ACC112 (cell line): ENCODE measurements around the gene SLC38A5.
"Not testable (repeated sequence)": the region's sequence is repeated elsewhere in the genome, so short reads cannot be mapped to it uniquely, and the experiment has no call there.

Experiments used
- H2AFZ ChIP-seq: fragments of 200-600 bp; sonication (generic); one replicate; pipeline ENCODE4 v1.6.0; 2017; ENCODE audit warnings: antibody characterized with exemption, low read length; ENCODE audit not compliant: unreplicated experiment
- H3K27ac ChIP-seq: fragments of 200-600 bp; sonication (generic); 2 replicates; pipeline ENCODE4 v1.5.1; 2014; ENCODE audit warnings: low read depth, mild to moderate bottlenecking, antibody characterized with exemption, low read length, moderate library complexity
- H3K27me3 ChIP-seq: fragments of 200-600 bp; sonication (generic); 2 replicates; pipeline ENCODE4 v1.6.1; 2014; ENCODE audit warnings: mild to moderate bottlenecking, antibody characterized with exemption, low read length, moderate library complexity, mixed read lengths; ENCODE audit not compliant: insufficient read depth
- H3K36me3 ChIP-seq: fragments of 200-600 bp; sonication (generic); 2 replicates; pipeline ENCODE4 v1.6.1; 2016; ENCODE audit warnings: mild to moderate bottlenecking, antibody characterized with exemption, low read length, moderate library complexity, mixed read lengths; ENCODE audit not compliant: insufficient read depth
- H3K4me1 ChIP-seq: fragments of 200-600 bp; sonication (generic); one replicate; pipeline ENCODE4 v1.6.1; 2016; ENCODE audit warnings: low read length, mixed read lengths; ENCODE audit not compliant: insufficient read depth, unreplicated experiment, control insufficient read depth
- H3K4me3 ChIP-seq: fragments of 200-600 bp; sonication (generic); 2 replicates; pipeline ENCODE4 v1.5.1; 2014; ENCODE audit warnings: mild to moderate bottlenecking, low read depth, low read length
- H3K79me2 ChIP-seq: fragments of 200-600 bp; sonication (generic); one replicate; pipeline ENCODE4 v1.6.0; 2016; ENCODE audit warnings: low read length; ENCODE audit not compliant: control insufficient read depth, unreplicated experiment, insufficient read depth

Gene SLC38A5

GRCh38 chrX:48456628-48457331 is 13.3 kb downstream of the SLC38A5 start:
- Histone ChIP-seq H3K27me3 (no peaks in the 10 kb centered on the region), H3K27ac (no peak overlapping the region), H3K4me3 (no peak overlapping the region)

GRCh38 chrX:48451708-48452107 is 18.4 kb downstream of the SLC38A5 start:
- Histone ChIP-seq H3K36me3 (no peaks in the 10 kb centered on the region), H3K27me3 (no peaks in the 10 kb centered on the region)

More at GRCh38 chrX:48456628-48457331, 13.3 kb downstream of the SLC38A5 start:
- H3K79me2 ChIP-seq, result no peaks in the 10 kb centered on the region
- H3K36me3 ChIP-seq, result no peaks in the 10 kb centered on the region
- H2AFZ ChIP-seq, result no peak overlapping the region
- no peaks in the 10 kb centered on the region for H3K4me1 ChIP-seq

DNA sequence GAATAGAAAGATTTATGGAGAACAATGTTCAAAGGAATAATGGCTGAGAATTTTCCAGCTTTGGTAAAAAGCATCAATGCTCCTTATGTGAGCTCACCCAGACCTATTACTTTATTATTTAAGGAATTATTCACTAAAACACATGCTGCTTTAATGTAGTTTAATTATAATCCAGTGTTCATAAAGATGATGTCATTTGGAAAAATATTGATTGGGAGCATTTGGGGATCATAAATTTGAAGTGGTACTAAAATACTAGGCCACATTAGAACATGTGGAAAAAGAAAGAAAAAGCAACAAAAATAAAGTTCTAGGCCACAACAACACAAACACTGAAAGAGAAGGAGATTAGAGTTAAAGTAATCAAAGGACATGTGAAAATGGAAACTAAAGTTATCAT is 20.0 kb downstream of the SLC38A5 start:
- Histone ChIP-seq H3K79me2 (no peaks in the 10 kb centered on the region), H2AFZ (no peak overlapping the region), H3K4me1 (no peaks in the 10 kb centered on the region), H3K36me3 (no peaks in the 10 kb centered on the region), H3K4me3 (no peak overlapping the region), H3K27ac (no peak overlapping the region), H3K27me3 (no peaks in the 10 kb centered on the region)

More at GRCh38 chrX:48451708-48452107, 18.4 kb downstream of the SLC38A5 start:
- Histone ChIP-seq H2AFZ (no peak overlapping the region), H3K79me2 (no peaks in the 10 kb centered on the region), H3K4me3 (no peak overlapping the region), H3K27ac (no peak overlapping the region), H3K4me1 (no peaks in the 10 kb centered on the region)

DNA sequence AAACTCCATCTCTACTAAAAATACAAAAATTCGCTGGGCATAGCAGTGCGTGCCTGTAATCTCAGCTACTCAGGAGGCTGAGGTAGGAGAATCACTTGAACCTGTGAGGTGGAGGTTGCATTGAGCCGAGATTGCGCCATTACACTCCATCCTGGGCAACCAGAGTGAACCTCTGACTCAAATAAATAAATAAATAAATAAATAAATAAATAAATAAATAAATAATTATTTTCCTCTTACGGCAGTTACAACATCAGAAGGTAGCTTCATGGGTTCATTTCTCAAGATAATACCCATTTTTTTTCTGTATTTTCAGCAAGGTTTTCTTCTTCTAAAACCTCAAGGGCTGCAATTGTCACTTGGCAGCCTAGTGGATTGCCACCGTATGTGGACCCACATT is 22.9 kb downstream of the SLC38A5 start:
- H3K27ac ChIP-seq, H3K27me3 ChIP-seq, H3K79me2 ChIP-seq, H2AFZ ChIP-seq, H3K36me3 ChIP-seq, H3K4me1 ChIP-seq, H3K4me3 ChIP-seq: not testable (repeated sequence)

DNA sequence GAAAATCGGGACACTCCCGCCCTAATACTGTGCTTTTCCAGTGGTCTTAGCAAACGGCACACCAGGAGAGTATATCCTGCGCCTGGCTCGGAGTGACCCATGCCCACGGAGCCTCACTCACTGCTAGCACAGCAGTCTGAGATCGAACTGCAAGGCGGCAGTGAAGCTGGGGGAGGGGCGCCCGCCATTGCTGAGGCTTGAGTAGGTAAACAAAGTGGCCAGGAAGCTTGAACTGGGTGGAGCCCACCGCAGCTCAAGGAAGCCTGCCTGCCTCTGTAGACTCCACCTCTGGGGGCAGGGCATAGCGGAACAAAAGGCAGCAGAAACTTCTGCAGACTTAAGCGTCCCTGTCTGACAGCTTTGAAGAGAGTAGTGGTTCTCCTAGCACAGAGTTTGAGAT is 36.3 kb downstream of the SLC38A5 start:
- not testable (repeated sequence) for H3K27ac ChIP-seq, H3K27me3 ChIP-seq, H2AFZ ChIP-seq, H3K79me2 ChIP-seq, H3K36me3 ChIP-seq, H3K4me1 ChIP-seq, H3K4me3 ChIP-seq

- H3K27ac ChIP-seq, H3K4me3 ChIP-seq, H2AFZ ChIP-seq, H3K4me1 ChIP-seq, H3K27me3 ChIP-seq, H3K79me2 ChIP-seq, H3K36me3 ChIP-seq: not testable (repeated sequence)
Measured at GRCh38 chrX:48430166-48430565, 39.9 kb downstream of the SLC38A5 start.

DNA sequence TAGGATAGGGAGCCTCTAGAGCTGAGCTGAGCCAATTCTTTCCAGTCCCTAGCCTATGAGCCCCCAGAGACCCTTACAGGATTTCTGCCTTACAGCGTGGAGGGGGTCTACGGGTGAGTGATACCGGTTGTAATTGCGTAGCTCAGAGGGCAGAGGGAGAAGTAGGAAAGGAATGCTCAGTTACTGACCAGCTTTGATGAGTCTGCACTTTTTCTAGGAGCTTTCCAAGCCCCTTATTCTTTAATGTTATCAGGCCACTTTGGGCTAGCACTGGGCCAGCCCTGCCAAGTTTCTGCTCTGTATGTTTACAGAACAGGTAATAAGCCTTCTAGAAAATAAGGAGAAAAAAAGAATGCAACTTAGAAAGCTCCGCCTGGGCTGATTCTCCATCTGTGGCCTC is 40.5 kb downstream of the SLC38A5 start:
- not testable (repeated sequence) for H3K36me3 ChIP-seq, H3K4me1 ChIP-seq, H3K4me3 ChIP-seq, H3K79me2 ChIP-seq, H2AFZ ChIP-seq, H3K27ac ChIP-seq, H3K27me3 ChIP-seq

GRCh38 chrX:48427027-48427716 is 42.9 kb downstream of the SLC38A5 start:
- H3K4me1 ChIP-seq, H3K4me3 ChIP-seq, H3K79me2 ChIP-seq, H3K27me3 ChIP-seq, H2AFZ ChIP-seq, H3K36me3 ChIP-seq, H3K27ac ChIP-seq: not testable (repeated sequence)

- not testable (repeated sequence) for H3K27ac ChIP-seq, H3K4me3 ChIP-seq, H3K4me1 ChIP-seq, H2AFZ ChIP-seq, H3K79me2 ChIP-seq, H3K36me3 ChIP-seq, H3K27me3 ChIP-seq
Measured at GRCh38 chrX:48411860-48412259, 58.2 kb downstream of the SLC38A5 start, which contains the start of gene SSX4B. SSX4B (minus strand) TSS chrX:48411960; CDS start chrX:48411372, 588 bp downstream.
